OCI-M2 (cell line): ENCODE results near the gene ACER2.
"Not testable (repeated sequence)": the region's sequence is repeated elsewhere in the genome, so short reads cannot be mapped to it uniquely, and the experiment has no call there.

ENCODE experiments used
- DNase-seq: peaks from one replicate; lab custom pipeline; 2025; ENCODE audit not compliant: unreplicated experiment; lab: John Stamatoyannopoulos, UW

The ACER2 gene

GRCh38 chr9:19408316-19408692, 505 bp upstream of the ACER2 start:
- DNase-seq: no peak

- DNase-seq: no peak
Observed at GRCh38 chr9:19409401-19410194, 789 bp downstream of the ACER2 start.

GRCh38 chr9:19410195-19410503, 1.3 kb downstream of the ACER2 start:
- no peak for DNase-seq

- DNase-seq: no peak
Observed at GRCh38 chr9:19410594-19410993, 1.8 kb downstream of the ACER2 start.

- no peak for DNase-seq
Observed at GRCh38 chr9:19411316-19411715, 2.5 kb downstream of the ACER2 start.

- not testable (repeated sequence) for DNase-seq
Observed at GRCh38 chr9:19413456-19413855, 4.6 kb downstream of the ACER2 start.

GRCh38 chr9:19416143-19416542, 7.3 kb downstream of the ACER2 start:
- DNase-seq: no peak

GRCh38 chr9:19420877-19421276, 12.1 kb downstream of the ACER2 start:
- DNase-seq: no peak

GRCh38 chr9:19423163-19423562, 14.4 kb downstream of the ACER2 start:
- no peak for DNase-seq

GRCh38 chr9:19424176-19424779, 15.5 kb downstream of the ACER2 start:
- DNase-seq: no peak

GRCh38 chr9:19429595-19429994, 20.8 kb downstream of the ACER2 start:
- no peak for DNase-seq

GRCh38 chr9:19430201-19430760, 21.5 kb downstream of the ACER2 start:
- DNase-seq: no peak

GRCh38 chr9:19431361-19432171, 22.8 kb downstream of the ACER2 start:
- no peak for DNase-seq

GRCh38 chr9:19432473-19432872, 23.7 kb downstream of the ACER2 start:
- no peak for DNase-seq

- DNase-seq: not testable (repeated sequence)
Observed at GRCh38 chr9:19433729-19434128, 24.9 kb downstream of the ACER2 start.

- no peak for DNase-seq
Observed at GRCh38 chr9:19440376-19440775, 31.6 kb downstream of the ACER2 start.

GRCh38 chr9:19440823-19441580, 32.2 kb downstream of the ACER2 start:
- no peak for DNase-seq

GRCh38 chr9:19441730-19442129, 32.9 kb downstream of the ACER2 start:
- DNase-seq: no peak

- no peak for DNase-seq
Observed at GRCh38 chr9:19442240-19442639, 33.4 kb downstream of the ACER2 start.

GRCh38 chr9:19445452-19445851, 36.6 kb downstream of the ACER2 start:
- no peak for DNase-seq

- no peak for DNase-seq
Observed at GRCh38 chr9:19446361-19446861, 37.6 kb downstream of the ACER2 start.
